HL-60 (cell line): ENCODE results near the gene POLD3.

Source experiments
- DNase-seq, 2 experiments: peaks; one replicate each; pipeline ENCODE4 v3.0.0-alpha.2; 2010 to 2020; ENCODE audit warnings: low read depth in 1 of 2, low spot score in 1 of 2
- H3K27ac ChIP-seq: fragments of 250-450 bp; sonication (Bioruptor Pico); replicated peaks from 2 replicates; pipeline ENCODE4 v1.5.1; 2020; ENCODE audit warnings: mild to moderate bottlenecking, moderate library complexity
- H3K27me3 ChIP-seq: fragments of 250-450 bp; sonication (Bioruptor Pico); 2 replicates; pipeline ENCODE4 v1.5.1; 2021; ENCODE audit warnings: mild to moderate bottlenecking, moderate library complexity; ENCODE audit not compliant: insufficient read depth, poor library complexity, severe bottlenecking
- H3K4me3 ChIP-seq: replicated peaks from 2 replicates; pipeline ENCODE4 v1.5.1; 2011; ENCODE audit warnings: mild to moderate bottlenecking, control low read depth, low read length; ENCODE audit not compliant: insufficient read depth
- GABPA ChIP-seq: IDR thresholded peaks from 2 replicates; pipeline ENCODE4 v1.6.1; 2012; ENCODE audit warnings: low read depth
- POLR2AphosphoS5 ChIP-seq: IDR thresholded peaks from 2 replicates; pipeline ENCODE4 v1.6.1; 2012; ENCODE audit warnings: low read depth
- SPI1 ChIP-seq: IDR thresholded peaks from 2 replicates; pipeline ENCODE4 v1.6.1; 2012; ENCODE audit warnings: low read depth, mild to moderate bottlenecking, borderline replicate concordance
- TF ChIP-seq, protein P1 (sequence below): IDR thresholded peaks from 2 replicates; pipeline ENCODE4 v1.6.1; 2012; ENCODE audit warnings: low read depth; ENCODE audit not compliant: insufficient replicate concordance
- TF ChIP-seq, protein P2 (sequence below): IDR thresholded peaks from one replicate; pipeline ENCODE4 v1.5.1; 2011; ENCODE audit warnings: low read length, control low read depth, inconsistent platforms; ENCODE audit not compliant: insufficient read depth

Gene POLD3

DNA sequence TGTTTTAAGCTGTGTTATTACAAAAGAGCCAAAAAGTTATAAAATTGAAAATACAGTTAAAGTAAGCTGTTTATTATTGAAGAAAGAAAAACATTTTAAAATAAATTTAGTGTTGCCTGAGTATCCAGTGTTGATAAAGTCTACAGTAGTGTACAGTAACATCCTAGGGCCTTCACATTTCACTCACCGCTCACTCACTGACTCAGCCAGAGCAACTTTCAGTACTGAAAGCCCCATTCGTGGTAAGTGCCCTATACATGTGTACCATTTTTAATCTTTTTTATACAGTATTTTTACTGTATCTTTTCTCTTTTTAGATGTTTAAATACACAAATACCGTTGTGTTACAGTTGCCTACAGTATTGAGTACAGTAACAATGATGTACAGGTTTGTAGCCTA, 35.0 kb downstream of the POLD3 start:
- no peak for DNase-seq
- H3K27me3 ChIP-seq = no peaks in the 10 kb centered on the region
- TF ChIP-seq GABPA (no peak), POLR2AphosphoS5 (no peak), SPI1 (no peak)
- TF ChIP-seq, protein P1, sequence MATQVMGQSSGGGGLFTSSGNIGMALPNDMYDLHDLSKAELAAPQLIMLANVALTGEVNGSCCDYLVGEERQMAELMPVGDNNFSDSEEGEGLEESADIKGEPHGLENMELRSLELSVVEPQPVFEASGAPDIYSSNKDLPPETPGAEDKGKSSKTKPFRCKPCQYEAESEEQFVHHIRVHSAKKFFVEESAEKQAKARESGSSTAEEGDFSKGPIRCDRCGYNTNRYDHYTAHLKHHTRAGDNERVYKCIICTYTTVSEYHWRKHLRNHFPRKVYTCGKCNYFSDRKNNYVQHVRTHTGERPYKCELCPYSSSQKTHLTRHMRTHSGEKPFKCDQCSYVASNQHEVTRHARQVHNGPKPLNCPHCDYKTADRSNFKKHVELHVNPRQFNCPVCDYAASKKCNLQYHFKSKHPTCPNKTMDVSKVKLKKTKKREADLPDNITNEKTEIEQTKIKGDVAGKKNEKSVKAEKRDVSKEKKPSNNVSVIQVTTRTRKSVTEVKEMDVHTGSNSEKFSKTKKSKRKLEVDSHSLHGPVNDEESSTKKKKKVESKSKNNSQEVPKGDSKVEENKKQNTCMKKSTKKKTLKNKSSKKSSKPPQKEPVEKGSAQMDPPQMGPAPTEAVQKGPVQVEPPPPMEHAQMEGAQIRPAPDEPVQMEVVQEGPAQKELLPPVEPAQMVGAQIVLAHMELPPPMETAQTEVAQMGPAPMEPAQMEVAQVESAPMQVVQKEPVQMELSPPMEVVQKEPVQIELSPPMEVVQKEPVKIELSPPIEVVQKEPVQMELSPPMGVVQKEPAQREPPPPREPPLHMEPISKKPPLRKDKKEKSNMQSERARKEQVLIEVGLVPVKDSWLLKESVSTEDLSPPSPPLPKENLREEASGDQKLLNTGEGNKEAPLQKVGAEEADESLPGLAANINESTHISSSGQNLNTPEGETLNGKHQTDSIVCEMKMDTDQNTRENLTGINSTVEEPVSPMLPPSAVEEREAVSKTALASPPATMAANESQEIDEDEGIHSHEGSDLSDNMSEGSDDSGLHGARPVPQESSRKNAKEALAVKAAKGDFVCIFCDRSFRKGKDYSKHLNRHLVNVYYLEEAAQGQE = no peak
- TF ChIP-seq, protein P2, sequence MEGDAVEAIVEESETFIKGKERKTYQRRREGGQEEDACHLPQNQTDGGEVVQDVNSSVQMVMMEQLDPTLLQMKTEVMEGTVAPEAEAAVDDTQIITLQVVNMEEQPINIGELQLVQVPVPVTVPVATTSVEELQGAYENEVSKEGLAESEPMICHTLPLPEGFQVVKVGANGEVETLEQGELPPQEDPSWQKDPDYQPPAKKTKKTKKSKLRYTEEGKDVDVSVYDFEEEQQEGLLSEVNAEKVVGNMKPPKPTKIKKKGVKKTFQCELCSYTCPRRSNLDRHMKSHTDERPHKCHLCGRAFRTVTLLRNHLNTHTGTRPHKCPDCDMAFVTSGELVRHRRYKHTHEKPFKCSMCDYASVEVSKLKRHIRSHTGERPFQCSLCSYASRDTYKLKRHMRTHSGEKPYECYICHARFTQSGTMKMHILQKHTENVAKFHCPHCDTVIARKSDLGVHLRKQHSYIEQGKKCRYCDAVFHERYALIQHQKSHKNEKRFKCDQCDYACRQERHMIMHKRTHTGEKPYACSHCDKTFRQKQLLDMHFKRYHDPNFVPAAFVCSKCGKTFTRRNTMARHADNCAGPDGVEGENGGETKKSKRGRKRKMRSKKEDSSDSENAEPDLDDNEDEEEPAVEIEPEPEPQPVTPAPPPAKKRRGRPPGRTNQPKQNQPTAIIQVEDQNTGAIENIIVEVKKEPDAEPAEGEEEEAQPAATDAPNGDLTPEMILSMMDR = no peak
- H3K27ac ChIP-seq = no peak overlapping the region
- H3K4me3 ChIP-seq = no peak overlapping the region

DNA sequence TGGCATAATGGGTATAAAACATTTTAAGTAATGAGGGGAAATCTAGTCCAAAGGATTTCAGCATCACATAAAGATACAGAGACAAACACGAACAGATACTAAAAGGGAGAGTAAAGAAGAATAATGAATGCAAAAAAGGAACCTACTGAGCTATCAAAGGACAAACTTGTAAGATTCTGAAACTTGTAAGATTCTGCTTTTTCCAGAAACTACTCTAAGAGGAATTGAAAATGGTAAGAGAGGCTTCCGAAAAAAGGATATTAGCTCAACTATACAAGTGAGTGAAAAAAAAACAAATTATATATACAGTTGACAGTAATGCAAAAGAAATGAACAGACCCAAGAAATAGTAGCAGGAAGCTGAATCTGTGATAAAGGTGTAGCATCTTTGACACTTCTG, 37.7 kb downstream of the POLD3 start:
- no peaks in the 10 kb centered on the region for H3K27me3 ChIP-seq
- H3K4me3 ChIP-seq = no peak overlapping the region
- DNase-seq = no peak
- H3K27ac ChIP-seq = no peak overlapping the region
- no peak for TF ChIP-seq SPI1
- TF ChIP-seq, protein P2 = no peak
- no peak for TF ChIP-seq POLR2AphosphoS5
- TF ChIP-seq, protein P1 = no peak
- TF ChIP-seq GABPA = no peak

DNA sequence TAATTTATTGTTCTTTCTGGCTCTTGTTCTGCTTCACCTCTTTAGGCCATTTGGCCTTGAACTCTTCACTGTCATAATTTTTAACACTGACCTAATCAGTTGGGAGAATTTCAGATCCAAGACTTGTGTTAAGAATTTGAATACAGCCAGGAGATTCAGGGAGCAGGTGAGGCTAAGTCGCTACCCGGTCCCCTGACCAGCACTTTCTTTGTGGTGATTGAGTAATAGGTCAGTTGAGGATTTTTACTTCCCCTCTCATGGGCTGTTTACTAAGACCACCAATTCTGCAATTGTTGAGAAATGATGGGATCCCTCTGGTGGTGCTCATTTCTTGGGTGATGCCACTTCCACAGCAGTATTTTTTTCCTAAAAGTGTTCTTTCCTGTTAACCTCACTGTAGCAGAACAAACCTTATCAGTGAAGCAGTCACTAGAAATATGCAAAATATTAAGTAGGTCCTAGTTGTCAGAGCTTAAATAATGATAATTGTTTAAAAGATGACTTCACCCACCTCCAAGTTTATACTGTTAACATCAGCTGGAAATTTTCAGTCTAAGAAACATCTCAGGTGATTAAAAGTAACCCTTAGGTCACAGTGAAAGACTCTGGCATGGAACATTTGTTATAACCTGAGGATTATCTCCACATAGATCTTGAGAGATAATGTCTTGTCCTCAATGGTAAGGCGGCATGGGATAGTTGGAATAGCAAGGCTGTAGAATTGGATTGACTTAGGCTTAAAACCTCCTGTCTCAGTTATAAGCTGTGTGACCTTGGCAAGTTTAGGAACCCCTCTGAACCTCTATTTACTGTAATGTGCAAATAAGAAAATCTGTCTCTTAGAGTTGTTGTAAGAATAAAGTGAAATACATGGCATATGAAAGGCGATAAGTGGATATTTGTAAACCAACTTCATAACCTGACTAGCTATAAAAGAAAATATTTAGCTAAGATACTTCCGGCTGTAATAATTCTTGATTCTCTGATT, 41.3 kb downstream of the POLD3 start:
- no peak overlapping the region for H3K27ac ChIP-seq
- TF ChIP-seq SPI1 = no peak
- TF ChIP-seq, protein P2 = no peak
- TF ChIP-seq, protein P1 = no peak
- TF ChIP-seq POLR2AphosphoS5 = no peak
- no peak for TF ChIP-seq GABPA
- DNase-seq = no peak
- H3K4me3 ChIP-seq = no peak overlapping the region
- H3K27me3 ChIP-seq = no peaks in the 10 kb centered on the region
